ENCODE measurements around the gene AHRR.
A peak's percentile ranks its signal among the peaks of the same experiment; 100 is the strongest.

The AHRR gene

DNA sequence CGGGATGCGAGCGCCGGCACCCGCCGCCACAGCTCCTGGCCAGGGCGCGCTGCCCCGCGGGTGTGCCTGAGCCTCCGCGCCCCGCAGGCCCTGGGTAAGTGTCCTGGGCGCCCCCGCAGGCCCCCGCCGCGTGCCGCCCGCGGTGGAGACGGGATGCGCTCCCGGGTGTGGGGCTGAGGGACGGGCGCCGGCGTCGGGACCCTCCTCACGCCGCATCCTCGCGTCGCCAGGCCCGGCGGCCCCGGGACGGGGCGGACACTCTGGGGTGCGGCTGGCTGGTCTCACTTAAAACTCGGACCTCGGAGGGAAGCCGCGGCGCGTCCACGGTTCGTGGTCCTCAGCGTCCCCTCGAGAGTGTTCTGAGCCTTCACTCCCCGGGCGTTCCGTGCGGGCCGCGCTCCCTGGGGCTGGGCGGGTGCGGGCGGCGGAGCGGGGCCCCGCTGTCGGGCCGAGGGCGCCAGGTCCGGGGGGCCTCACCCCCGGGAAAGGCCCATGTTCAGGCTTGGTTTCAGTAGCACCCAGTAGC, 275 bp downstream of the AHRR start:
- Mint-ChIP-seq H3K4me1 (ENCODE audit: low read depth) (peaks cover 10% of the 10 kb centered on the region), H3K36me3 (ENCODE audit: low read depth) (peaks cover 5% of the 10 kb centered on the region), H3K27ac (no peak overlapping the region), H3K9me3 (no peaks in the 10 kb centered on the region), H3K4me3 (peak overlapping the region; percentile 56), H3K27me3 (ENCODE audit: low read depth) (peaks cover 15% of the 10 kb centered on the region)

DNA sequence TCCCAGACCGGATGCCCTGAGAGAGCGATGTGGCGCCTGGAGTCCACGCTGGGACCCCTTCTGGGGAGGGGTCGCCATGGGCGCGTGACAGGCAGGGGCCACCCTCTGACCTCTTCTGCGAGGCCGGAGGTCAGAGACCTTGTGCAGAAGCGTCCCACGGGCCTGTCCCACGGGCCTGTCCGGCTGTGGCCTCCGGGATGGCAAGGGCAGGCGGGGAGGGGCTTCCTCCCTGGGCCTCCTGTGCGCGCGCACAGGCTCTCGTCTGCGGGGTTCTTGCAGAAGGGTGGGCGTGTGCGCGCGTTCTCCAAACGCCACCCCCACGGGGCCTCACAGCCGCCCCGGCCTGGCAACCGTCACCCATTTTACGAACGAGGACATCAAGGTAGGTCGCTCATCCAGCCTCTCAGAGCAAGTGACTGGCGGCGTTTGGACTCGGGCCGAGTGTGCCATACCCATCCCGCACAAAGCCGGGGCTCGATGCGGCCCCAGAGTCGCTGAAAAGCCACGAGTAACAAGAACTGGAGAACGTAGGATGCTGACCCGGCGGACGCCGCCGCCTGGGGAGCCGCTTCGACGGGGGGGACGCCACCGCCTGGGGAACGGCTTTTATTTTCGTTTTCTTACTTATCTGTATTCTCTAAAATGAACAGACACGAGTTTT, 897 bp downstream of the AHRR start:
- Mint-ChIP-seq H3K36me3 (ENCODE audit: low read depth) (peaks cover 5% of the 10 kb centered on the region), H3K4me1 (ENCODE audit: low read depth) (peaks cover 10% of the 10 kb centered on the region), H3K27ac (peak overlapping the region; percentile 45), H3K27me3 (ENCODE audit: low read depth) (peaks cover 15% of the 10 kb centered on the region), H3K9me3 (no peaks in the 10 kb centered on the region), H3K4me3 (peak overlapping the region; percentile 56)

DNA sequence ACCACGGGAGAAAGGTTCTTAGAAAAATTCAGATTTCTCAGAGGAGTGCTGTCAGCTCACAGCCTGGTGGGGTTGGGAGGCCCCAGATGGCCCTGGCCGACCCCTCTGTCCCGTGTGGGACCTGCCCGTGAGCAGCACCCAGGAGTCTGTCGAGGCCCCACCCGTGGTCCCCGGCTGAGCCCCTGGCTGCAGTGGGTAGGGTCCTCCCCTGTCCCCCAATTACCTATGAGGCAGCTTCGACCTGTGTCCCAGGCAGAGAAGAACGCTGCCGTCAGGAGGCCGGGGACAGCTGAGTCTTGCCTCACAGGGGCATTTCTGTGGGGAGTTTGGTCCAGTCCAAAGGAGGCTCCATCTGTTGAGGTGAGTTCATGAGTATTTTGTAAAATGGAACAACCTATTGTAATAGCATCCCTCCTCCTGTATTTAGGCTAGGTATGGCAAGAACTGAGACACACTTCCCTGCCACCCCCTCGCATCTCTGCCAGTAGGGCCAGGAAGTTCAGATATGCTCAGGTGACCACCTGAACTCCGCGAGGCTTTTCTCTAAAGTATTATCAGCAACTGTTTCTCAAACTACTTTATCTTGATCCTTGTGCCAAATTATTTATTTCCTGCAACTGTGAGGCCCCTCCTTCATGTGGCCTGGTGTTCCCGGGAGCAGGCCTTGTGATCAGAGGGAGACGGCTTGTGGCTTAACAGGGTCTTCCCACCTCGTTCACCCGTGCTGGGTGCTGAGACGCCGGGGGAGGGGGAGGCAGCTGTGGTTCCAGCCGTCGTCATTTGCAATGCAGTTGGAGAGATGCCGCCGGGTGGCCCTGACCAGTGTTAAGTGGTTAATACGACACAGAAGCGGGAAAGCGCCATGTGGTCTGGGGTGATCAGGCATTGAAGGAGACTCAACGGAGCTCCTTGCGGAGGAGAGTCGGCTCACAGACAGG, 1.7 kb downstream of the AHRR start:
- Mint-ChIP-seq H3K4me3 (peak overlapping the region; percentile 56), H3K27ac (peak overlapping the region; percentile 20), H3K4me1 (ENCODE audit: low read depth) (peaks cover 12% of the 10 kb centered on the region), H3K36me3 (ENCODE audit: low read depth) (peaks cover 5% of the 10 kb centered on the region), H3K27me3 (ENCODE audit: low read depth) (peaks cover 15% of the 10 kb centered on the region), H3K9me3 (no peaks in the 10 kb centered on the region)

DNA sequence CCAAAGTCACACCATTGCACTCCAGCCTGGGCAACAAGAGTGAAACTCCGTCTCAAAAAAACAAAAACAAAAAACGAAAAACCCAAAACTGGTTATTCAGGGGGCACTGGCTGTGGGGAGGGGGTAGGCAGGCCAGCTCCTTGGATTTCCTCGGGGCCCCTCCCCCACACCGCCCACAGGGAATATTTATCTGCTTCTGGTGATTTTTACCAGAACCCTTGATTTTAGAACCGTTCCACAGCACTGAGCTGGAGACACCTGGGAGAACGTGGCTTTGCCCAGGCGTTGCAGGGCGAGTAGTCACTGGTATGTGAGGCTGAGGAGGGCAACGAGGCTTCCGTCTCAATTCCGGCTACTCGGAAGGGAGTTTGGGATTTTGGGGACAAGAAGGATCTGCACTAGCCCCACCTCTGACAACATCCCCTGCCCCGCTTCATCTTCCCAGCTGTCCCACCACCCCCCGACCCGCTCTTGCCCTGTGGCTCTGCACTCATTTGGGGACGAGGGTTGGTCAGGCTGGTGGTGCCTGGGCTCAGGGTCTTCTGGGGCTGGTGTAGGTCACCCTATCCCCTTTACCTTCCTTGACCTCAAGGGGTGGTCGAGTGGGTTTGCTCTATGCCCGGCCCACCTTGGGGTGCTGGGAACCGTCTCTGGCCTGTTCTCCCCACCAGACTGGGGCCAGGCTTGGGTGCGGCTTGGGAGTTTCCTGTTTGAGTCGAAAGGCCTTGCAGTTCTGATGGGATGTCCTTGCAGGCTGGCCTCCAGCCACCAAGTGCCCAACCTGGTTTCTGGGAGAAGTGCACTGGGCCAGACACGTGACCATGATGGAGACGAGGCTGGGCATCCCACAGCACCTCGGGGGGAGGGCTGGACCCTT, 3.5 kb downstream of the AHRR start:
- no peaks in the 10 kb centered on the region for H3K9me3 Mint-ChIP-seq
- peaks cover 5% of the 10 kb centered on the region for H3K36me3 Mint-ChIP-seq (ENCODE audit: low read depth)
- H3K27me3 Mint-ChIP-seq (ENCODE audit: low read depth) = peaks cover 8% of the 10 kb centered on the region
- no peak overlapping the region for H3K27ac Mint-ChIP-seq
- peaks cover 16% of the 10 kb centered on the region for H3K4me1 Mint-ChIP-seq (ENCODE audit: low read depth)
- no peak overlapping the region for H3K4me3 Mint-ChIP-seq

DNA sequence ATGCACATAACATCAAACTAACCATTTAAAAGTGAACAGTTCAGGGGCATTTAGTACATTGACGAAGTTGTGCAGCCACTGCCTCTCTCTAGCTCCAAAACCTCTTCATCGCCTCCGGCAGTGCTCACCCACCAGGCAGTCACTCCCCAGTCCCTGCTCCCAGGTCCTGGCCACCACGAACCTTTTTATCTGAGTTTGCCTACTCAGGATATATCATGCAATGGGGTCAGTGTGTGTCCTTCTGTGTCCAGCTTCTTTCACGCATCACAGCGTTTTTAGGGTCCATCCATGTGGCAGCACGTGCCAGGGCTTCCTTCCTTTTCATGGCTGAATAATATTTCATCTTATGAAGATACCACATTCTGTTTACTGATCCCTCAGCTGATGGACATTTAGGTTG, 4.6 kb downstream of the AHRR start:
- Mint-ChIP-seq H3K27me3 (ENCODE audit: low read depth) (no peaks in the 10 kb centered on the region), H3K27ac (no peak overlapping the region), H3K4me3 (no peak overlapping the region), H3K9me3 (no peaks in the 10 kb centered on the region), H3K4me1 (ENCODE audit: low read depth) (peaks cover 12% of the 10 kb centered on the region), H3K36me3 (ENCODE audit: low read depth) (peaks cover 7% of the 10 kb centered on the region)

DNA sequence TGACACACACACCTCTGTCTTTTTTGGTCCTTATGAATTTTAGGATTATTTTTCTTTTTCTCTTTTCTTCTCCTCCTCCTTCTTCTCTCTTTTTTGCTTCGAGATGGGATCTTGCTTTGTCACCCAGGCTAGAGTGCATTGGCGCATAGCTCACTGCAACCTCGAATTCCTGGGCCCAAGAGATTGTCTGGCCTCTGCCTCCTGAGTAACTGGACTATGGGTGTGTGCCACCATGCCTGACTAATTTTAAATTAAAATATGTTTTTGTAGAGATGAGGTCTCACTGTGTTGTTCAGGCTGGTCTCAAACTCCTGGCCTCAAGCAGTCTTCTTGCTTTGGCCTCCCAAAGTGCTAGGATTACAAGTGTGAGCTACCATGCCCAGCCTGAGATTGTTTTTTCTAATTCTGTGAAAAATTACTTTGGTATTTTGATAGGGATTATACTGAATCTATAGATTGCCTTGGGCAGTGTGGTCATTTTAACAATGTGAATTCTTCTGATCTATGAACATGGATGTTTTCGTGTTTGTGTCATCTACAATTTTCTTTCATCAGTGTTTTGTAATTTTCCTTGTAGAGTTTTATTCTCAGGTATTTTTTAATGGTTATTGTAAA, 7.7 kb downstream of the AHRR start:
- no peak overlapping the region for H3K27ac Mint-ChIP-seq
- H3K9me3 Mint-ChIP-seq = no peaks in the 10 kb centered on the region

DNA sequence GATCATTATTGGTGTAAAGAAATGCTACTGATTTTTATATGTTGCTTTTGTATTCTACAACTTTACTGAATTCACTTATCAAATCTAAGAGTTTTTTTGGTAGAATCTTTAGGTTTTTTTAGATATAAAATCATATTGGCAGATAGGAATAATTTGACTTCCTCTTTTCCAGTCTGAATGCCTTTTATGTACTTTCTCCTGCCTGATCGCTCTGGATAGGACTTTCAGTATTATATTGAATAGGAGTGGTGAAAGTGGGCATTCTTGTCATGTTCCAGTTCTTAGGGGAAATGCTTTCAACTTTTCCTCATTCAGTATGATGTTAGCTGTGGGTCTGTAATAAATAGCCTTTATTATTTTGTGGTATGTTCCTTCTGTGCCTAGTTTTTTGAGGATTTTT, 8.3 kb downstream of the AHRR start:
- no peak overlapping the region for H3K4me3 Mint-ChIP-seq
- peaks cover 8% of the 10 kb centered on the region for H3K36me3 Mint-ChIP-seq (ENCODE audit: low read depth)
- no peak overlapping the region for H3K27ac Mint-ChIP-seq
- H3K4me1 Mint-ChIP-seq (ENCODE audit: low read depth) = peaks cover 34% of the 10 kb centered on the region
- no peaks in the 10 kb centered on the region for H3K9me3 Mint-ChIP-seq
- no peaks in the 10 kb centered on the region for H3K27me3 Mint-ChIP-seq (ENCODE audit: low read depth)

More for the DNA sequence above, 7.7 kb downstream of the AHRR start:
- Mint-ChIP-seq H3K27me3 (ENCODE audit: low read depth) (no peaks in the 10 kb centered on the region), H3K36me3 (ENCODE audit: low read depth) (peaks cover 8% of the 10 kb centered on the region), H3K4me1 (ENCODE audit: low read depth) (peaks cover 28% of the 10 kb centered on the region), H3K4me3 (no peak overlapping the region)

DNA sequence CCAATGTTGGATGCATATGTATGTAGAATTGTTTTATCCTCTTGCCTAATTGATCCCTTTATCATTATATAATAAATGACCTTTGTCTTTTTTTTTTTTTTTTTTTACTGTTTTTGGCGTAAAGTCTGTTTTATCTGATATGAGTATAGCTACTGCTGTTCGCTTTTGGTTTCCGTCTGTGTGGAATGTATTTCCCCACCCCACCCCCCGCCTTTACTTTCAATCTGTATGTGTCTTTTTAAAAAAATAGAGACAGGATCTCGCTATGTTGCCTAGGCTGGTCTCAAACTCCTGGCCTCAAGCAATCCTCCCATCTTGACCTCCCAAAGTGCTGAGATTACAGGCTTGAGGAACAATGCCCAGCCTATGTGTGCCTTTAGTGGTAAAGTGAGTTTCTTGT, 11.3 kb downstream of the AHRR start:
- Mint-ChIP-seq H3K27ac (peak overlapping the region; percentile 84), H3K36me3 (ENCODE audit: low read depth) (peaks cover 7% of the 10 kb centered on the region), H3K4me3 (peak overlapping the region; percentile 76), H3K9me3 (no peaks in the 10 kb centered on the region), H3K4me1 (ENCODE audit: low read depth) (peaks cover 42% of the 10 kb centered on the region), H3K27me3 (ENCODE audit: low read depth) (no peaks in the 10 kb centered on the region)

DNA sequence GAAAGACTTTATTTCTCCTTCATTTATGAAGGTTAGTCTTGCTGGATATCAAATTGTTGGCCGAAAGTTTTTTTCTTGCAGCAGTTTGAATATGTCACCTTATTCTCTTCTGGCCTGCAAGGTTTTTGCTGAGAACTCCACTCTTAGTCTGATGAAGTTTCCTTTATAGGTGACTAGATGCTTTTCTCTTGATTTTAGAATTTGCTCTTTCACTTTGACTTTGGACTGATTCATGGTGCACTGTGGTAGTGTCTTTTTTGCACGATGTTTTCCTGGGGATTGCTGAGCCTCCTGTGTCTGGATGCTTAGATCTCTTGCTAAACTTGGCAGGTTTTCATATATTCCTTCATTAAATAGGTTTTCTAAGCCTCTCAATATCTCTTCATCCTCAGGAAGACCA, 12.4 kb downstream of the AHRR start:
- H3K27me3 Mint-ChIP-seq (ENCODE audit: low read depth) = no peaks in the 10 kb centered on the region
- peak overlapping the region; percentile 62 for H3K4me3 Mint-ChIP-seq
- no peaks in the 10 kb centered on the region for H3K9me3 Mint-ChIP-seq
- peaks cover 7% of the 10 kb centered on the region for H3K36me3 Mint-ChIP-seq (ENCODE audit: low read depth)
- peaks cover 41% of the 10 kb centered on the region for H3K4me1 Mint-ChIP-seq (ENCODE audit: low read depth)
- H3K27ac Mint-ChIP-seq = peak overlapping the region; percentile 84

DNA sequence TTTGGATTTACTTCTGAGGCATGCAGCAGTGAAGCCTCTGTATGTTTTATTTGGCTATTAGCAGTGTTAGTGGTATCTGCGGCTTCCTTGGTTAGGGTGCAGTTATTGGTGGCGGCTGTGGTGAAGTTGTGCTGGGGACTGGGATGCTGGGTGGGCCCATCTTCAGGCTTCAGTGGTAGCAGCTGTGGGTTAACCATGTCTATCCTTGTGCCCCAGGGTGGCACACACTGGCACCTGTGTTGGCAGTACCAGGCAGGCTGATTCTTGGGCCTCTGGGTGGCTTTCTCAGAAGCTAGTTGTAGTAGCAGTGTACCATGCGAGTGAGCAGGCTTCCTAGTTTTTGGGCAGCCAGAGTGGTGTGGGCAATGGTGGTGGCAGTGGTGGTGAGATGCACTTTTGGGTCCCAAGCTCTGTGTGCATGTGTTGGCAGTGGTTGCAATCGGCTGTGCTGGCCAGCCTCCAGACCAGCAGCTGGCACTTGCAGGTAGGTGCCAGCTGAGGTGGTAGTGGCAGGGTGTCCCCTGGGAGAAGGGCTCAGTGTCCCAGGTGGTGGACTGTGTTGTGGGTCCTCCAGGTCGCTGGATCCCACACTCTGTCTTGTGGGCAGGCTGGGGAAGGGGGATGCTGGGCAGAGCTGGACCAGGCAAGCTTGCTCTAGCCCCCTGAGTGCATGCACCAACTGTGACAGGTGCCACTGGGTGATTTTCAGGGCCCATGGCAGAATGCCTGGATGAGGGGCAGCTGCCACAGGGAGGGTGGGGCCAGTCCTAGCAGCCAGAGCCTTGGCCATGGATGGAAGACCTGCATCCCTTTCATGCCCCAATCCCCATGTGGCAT, 13.6 kb downstream of the AHRR start:
- no peaks in the 10 kb centered on the region for H3K9me3 Mint-ChIP-seq
- H3K27me3 Mint-ChIP-seq (ENCODE audit: low read depth) = no peaks in the 10 kb centered on the region
- H3K4me1 Mint-ChIP-seq (ENCODE audit: low read depth) = peaks cover 41% of the 10 kb centered on the region
- peaks cover 8% of the 10 kb centered on the region for H3K36me3 Mint-ChIP-seq (ENCODE audit: low read depth)
- H3K4me3 Mint-ChIP-seq = peak overlapping the region; percentile 62
- peak overlapping the region; percentile 84 for H3K27ac Mint-ChIP-seq

DNA sequence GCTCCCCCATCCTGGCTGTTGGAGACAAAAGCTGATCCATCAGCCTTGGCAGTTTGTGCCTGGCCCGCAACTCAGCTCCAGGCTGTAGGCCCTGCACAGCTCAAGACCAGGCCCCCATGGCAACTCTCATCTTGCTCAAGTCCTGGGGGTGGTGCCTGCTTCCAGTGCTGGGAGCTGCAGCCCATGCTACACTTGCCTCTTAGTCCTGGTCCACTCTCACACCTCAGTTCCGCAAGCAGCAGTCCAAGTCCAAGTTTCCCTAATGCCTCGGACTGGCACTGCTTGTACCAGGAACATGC, 14.2 kb downstream of the AHRR start:
- no peak overlapping the region for H3K4me3 Mint-ChIP-seq
- no peak overlapping the region for H3K27ac Mint-ChIP-seq
- no peaks in the 10 kb centered on the region for H3K27me3 Mint-ChIP-seq (ENCODE audit: low read depth)
- peaks cover 42% of the 10 kb centered on the region for H3K4me1 Mint-ChIP-seq (ENCODE audit: low read depth)
- peaks cover 7% of the 10 kb centered on the region for H3K36me3 Mint-ChIP-seq (ENCODE audit: low read depth)
- no peaks in the 10 kb centered on the region for H3K9me3 Mint-ChIP-seq

DNA sequence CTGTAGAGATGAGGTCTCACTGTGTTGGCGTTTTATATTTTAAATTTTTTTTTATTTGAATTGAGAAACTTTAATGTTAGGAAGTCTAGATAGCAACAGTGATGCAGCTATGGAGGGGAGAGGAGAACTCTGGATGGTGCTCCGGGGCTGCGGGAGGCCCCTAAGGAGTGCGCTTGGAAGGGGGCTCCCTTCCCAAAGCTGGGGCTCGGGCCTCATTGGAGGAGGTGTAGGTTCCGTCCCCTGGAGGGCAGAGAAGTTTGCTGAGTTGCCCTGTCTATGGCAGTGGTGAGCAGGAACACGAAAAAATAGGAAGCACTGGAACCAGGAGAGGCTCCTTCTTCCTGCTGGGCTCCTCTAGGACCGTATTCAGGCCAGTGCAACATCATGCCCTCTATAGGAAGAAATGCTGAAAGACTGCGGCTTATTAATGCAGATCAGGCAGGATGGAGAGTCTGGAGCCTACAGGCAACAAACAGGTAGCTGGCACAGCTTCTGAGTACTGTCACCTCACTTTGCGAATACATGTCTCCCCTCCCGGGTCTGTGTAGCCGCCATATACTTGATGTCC, 16.1 kb downstream of the AHRR start:
- no peaks in the 10 kb centered on the region for H3K9me3 Mint-ChIP-seq
- peaks cover 40% of the 10 kb centered on the region for H3K4me1 Mint-ChIP-seq (ENCODE audit: low read depth)
- no peak overlapping the region for H3K4me3 Mint-ChIP-seq
- H3K27me3 Mint-ChIP-seq (ENCODE audit: low read depth) = no peaks in the 10 kb centered on the region
- peaks cover 6% of the 10 kb centered on the region for H3K36me3 Mint-ChIP-seq (ENCODE audit: low read depth)
- H3K27ac Mint-ChIP-seq = no peak overlapping the region

Measured in T-helper 1 cell treated with Interleukin-12 subunit alpha and Interleukin-12 subunit beta and Interleukin-4 antibody, amounts not matched to agents 30 μg/mL and 1 μg/mL, for 36 hours (primary cell).